SK-N-SH (cell line): ENCODE data around the gene MACROD2. TPM values are rescaled to one million over a fixed set of nuclear protein-coding genes. Genes with fewer than 3 reads are reported as not detected.

Experiments used
- CTCF ChIA-PET: fragments of 300-600, 350-600 bp; formaldehyde crosslinking; extraction: SDS; loops from one replicate; lab custom pipeline; 2021; lab: Yijun Ruan, JAX
- POLR2A ChIA-PET: fragments of 350-600 bp; sonication (Branson Sonifier 250); formaldehyde crosslinking; extraction: SDS; loops from one replicate; lab custom pipeline; 2020; ENCODE audit warnings: antibody characterized with exemption, inconsistent platforms; lab: Yijun Ruan, JAX
- DNase-seq: peaks from one replicate; pipeline ENCODE4 v3.0.0; 2012
- H2AFZ ChIP-seq: fragments of 200-600 bp; sonication (generic); 2 replicates; pipeline ENCODE4 v1.8.1; 2016; ENCODE audit warnings: antibody characterized with exemption, mild to moderate bottlenecking, low read depth
- H3F3A ChIP-seq: fragments of 200-600 bp; sonication (generic); replicated peaks from 2 replicates; pipeline ENCODE3; 2016; ENCODE audit warnings: antibody characterized with exemption, mild to moderate bottlenecking; ENCODE audit not compliant: insufficient read depth
- H3K27ac ChIP-seq, 2 experiments: fragments of 200-500 bp in 1 of 2; fragments of 200-600 bp in 1 of 2; sonication (Bioruptor generic) in 1 of 2; sonication (generic), shearing (Covaris generic) in 1 of 2; 2 replicates each; pipeline versions ENCODE4 v1.5.1 to v1.6.1; 2014 to 2016; ENCODE audit warnings: low read depth in 2 of 2, inconsistent platforms in 1 of 2, low read length in 1 of 2, mild to moderate bottlenecking in 1 of 2, mixed read lengths in 1 of 2
- H3K27me3 ChIP-seq: fragments of 200-600 bp; sonication (generic), shearing (Covaris generic); 2 replicates; pipeline ENCODE4 v1.6.1; 2016; ENCODE audit warnings: mixed run types; ENCODE audit not compliant: insufficient read depth
- H3K36me3 ChIP-seq, 2 experiments: fragments of 200-500 bp in 1 of 2; fragments of 200-600 bp in 1 of 2; sonication (Bioruptor generic) in 1 of 2; sonication (generic) in 1 of 2; replicated peaks in 1 of 2; 2 replicates each; pipeline versions ENCODE3 to v1.5.1; 2014 to 2016; ENCODE audit warnings: low read length in 1 of 2, mild to moderate bottlenecking in 1 of 2; ENCODE audit not compliant: insufficient read depth in 2 of 2, control insufficient read depth in 1 of 2
- H3K4me1 ChIP-seq, 2 experiments: fragments of 200-500 bp in 1 of 2; fragments of 200-600 bp in 1 of 2; sonication (Bioruptor generic) in 1 of 2; sonication (generic), shearing (Covaris generic) in 1 of 2; 2 replicates each; pipeline versions ENCODE4 v1.5.1 to v1.6.1; 2014 to 2016; ENCODE audit warnings: low read depth in 1 of 2, low read length in 1 of 2, mixed run types in 1 of 2; ENCODE audit not compliant: insufficient read depth in 2 of 2, control insufficient read depth in 1 of 2
- H3K4me2 ChIP-seq: fragments of 200-600 bp; sonication (generic), shearing (Covaris generic); 2 replicates; pipeline ENCODE4 v1.6.1; 2017; ENCODE audit warnings: mixed run types
- H3K4me3 ChIP-seq, 2 experiments: fragments of 200-500 bp in 1 of 2; fragments of 200-600 bp in 1 of 2; sonication (Bioruptor generic) in 1 of 2; sonication (generic), shearing (Covaris generic) in 1 of 2; 2 replicates each; pipeline versions ENCODE4 v1.5.1 to v1.8.1; 2014 to 2016; ENCODE audit warnings: low read depth in 2 of 2, inconsistent platforms in 1 of 2, low read length in 1 of 2, mild to moderate bottlenecking in 1 of 2, mixed read lengths in 1 of 2, moderate library complexity in 1 of 2
- H3K79me2 ChIP-seq: fragments of 200-600 bp; sonication (generic); 2 replicates; pipeline ENCODE4 v1.8.1; 2017; ENCODE audit warnings: mild to moderate bottlenecking; ENCODE audit not compliant: insufficient read depth
- H3K9ac ChIP-seq: fragments of 200-600 bp; sonication (generic); 2 replicates; pipeline ENCODE4 v1.6.1; 2017; ENCODE audit warnings: mixed run types
- H3K9me2 ChIP-seq: fragments of 200-600 bp; sonication (generic); 2 replicates; pipeline ENCODE4 v1.6.1; 2017; ENCODE audit warnings: mixed run types
- H3K9me3 ChIP-seq: fragments of 200-600 bp; sonication (generic); 2 replicates; pipeline ENCODE4 v1.6.1; 2017; ENCODE audit warnings: mixed run types, mild to moderate bottlenecking, moderate library complexity
- H4K20me1 ChIP-seq: fragments of 200-600 bp; sonication (generic); 2 replicates; pipeline ENCODE4 v1.6.1; 2017; ENCODE audit warnings: mild to moderate bottlenecking, mixed run types; ENCODE audit not compliant: insufficient read depth
- FOSL2 ChIP-seq: IDR thresholded peaks from 2 replicates; pipeline ENCODE4 v1.4.0; 2012; ENCODE audit warnings: low read depth, mild to moderate bottlenecking, moderate library complexity, borderline replicate concordance
- GATA2 ChIP-seq: sonication (generic); formaldehyde crosslinking; IDR thresholded peaks from 2 replicates; pipeline ENCODE4 v1.5.0; 2020; ENCODE audit warnings: mild to moderate bottlenecking, missing genetic modification reagents
- MXI1 ChIP-seq: IDR thresholded peaks from 2 replicates; pipeline ENCODE4 v1.6.1; 2012; ENCODE audit warnings: mild to moderate bottlenecking, low read depth, low read length, improper control_type of control experiment
- PBX3 ChIP-seq: IDR thresholded peaks from 2 replicates; pipeline ENCODE4; 2012
- POLR2AphosphoS5 ChIP-seq: IDR thresholded peaks from 2 replicates; pipeline ENCODE4 v1.6.1; 2012; ENCODE audit warnings: low read depth, low read length
- SIN3A ChIP-seq: IDR thresholded peaks from 2 replicates; pipeline ENCODE4 v1.6.1; 2012; ENCODE audit warnings: low read depth, mild to moderate bottlenecking, low read length, moderate library complexity, borderline replicate concordance
- TAF1 ChIP-seq: IDR thresholded peaks from 2 replicates; pipeline ENCODE4 v1.6.1; 2012; ENCODE audit warnings: low read depth, mild to moderate bottlenecking, low read length, moderate library complexity, borderline replicate concordance
- TCF12 ChIP-seq: IDR thresholded peaks from 2 replicates; pipeline ENCODE4 v1.4.0; 2012
- USF1 ChIP-seq: IDR thresholded peaks from 2 replicates; pipeline ENCODE4 v1.4.0; 2012; ENCODE audit warnings: low read depth, borderline replicate concordance
- ZBTB33 ChIP-seq: IDR thresholded peaks from 2 replicates; pipeline ENCODE4 v1.4.0; 2012; ENCODE audit warnings: low read depth, borderline replicate concordance
- WGBS: methylation state at CpG from one replicate; pipeline ENCODE4 v1.1.6; 2017; ENCODE audit warnings: low lambda C conversion rate; 5-methylcytosine and 5-hydroxymethylcytosine counted together
- polyA plus RNA-seq, 3 experiments: library from polyadenylated mRNA; depleted of rRNA; stranded (reverse); fragments of >200 nt; gene quantifications; 2 replicates each; pipeline ENCODE4 v1.2.3, GENCODE V29; 2012

MACROD2 gene
- polyA plus RNA-seq, 1 of the 3 experiments (the other 2 are of a cell fraction): 0.33 TPM

- no peak overlapping the region for H3K27ac ChIP-seq
- H3K4me1 ChIP-seq: no peaks in the 10 kb centered on the region
- no peaks in the 10 kb centered on the region for H3K9me3 ChIP-seq
- POLR2A ChIA-PET: no interaction called here
- no peak overlapping the region for H3K4me3 ChIP-seq
- H3F3A ChIP-seq: no peaks in the 10 kb centered on the region
- H3K4me2 ChIP-seq: no peak overlapping the region
- WGBS: 17% methylated on average over 2 of the region's 2 CpGs
- no peaks in the 10 kb centered on the region for H3K9me2 ChIP-seq
- H3K36me3 ChIP-seq: no peaks in the 10 kb centered on the region
- TF ChIP-seq FOSL2 (no peak), ZBTB33 (no peak), TCF12 (no peak), MXI1 (no peak), TAF1 (no peak), SIN3A (no peak)
- TF ChIP-seq, all 33 proteins: peak for 0
- no peaks in the 10 kb centered on the region for H3K27me3 ChIP-seq
- CTCF ChIA-PET: no interaction called here
- DNase-seq: no peak
- H3K9ac ChIP-seq: no peak overlapping the region
- H3K79me2 ChIP-seq: no peaks in the 10 kb centered on the region
- H4K20me1 ChIP-seq: no peaks in the 10 kb centered on the region
- H2AFZ ChIP-seq: no peak overlapping the region
Observed at GRCh38 chr20:15739035-15739434, 1743.7 kb downstream of the MACROD2 start.

GRCh38 chr20:15740046-15740775 is 1744.9 kb downstream of the MACROD2 start:
- no peaks in the 10 kb centered on the region for H3K27me3 ChIP-seq
- no peaks in the 10 kb centered on the region for H3K9me2 ChIP-seq
- no peaks in the 10 kb centered on the region for H3K4me1 ChIP-seq
- TF ChIP-seq GATA2 (CRISPR knock-in tag): no peak
- no peak for TF ChIP-seq USF1
- no peak for TF ChIP-seq PBX3
- no peak for TF ChIP-seq POLR2AphosphoS5
- H3K36me3 ChIP-seq: no peaks in the 10 kb centered on the region
- no peak overlapping the region for H2AFZ ChIP-seq
- POLR2A ChIA-PET: interaction anchor here (0.5 kb wide), 1 partner anchor 19 kb away, joined by 3 read pairs; no protein-coding TSS in a partner anchor
- no peaks in the 10 kb centered on the region for H3F3A ChIP-seq
- DNase-seq: no peak
- H3K4me2 ChIP-seq: no peak overlapping the region
- no peaks in the 10 kb centered on the region for H3K9me3 ChIP-seq
- no peak overlapping the region for H3K27ac ChIP-seq
- WGBS: 41% methylated on average over 3 of the region's 3 CpGs
- CTCF ChIA-PET: no interaction called here
- no peaks in the 10 kb centered on the region for H4K20me1 ChIP-seq
- H3K4me3 ChIP-seq: no peak overlapping the region
- H3K79me2 ChIP-seq: no peaks in the 10 kb centered on the region
- no peak overlapping the region for H3K9ac ChIP-seq
